Measurements from ENCODE around the gene SLC16A3.
"Not testable (repeated sequence)": the region's sequence is repeated elsewhere in the genome, so short reads cannot be mapped to it uniquely, and the experiment has no call there.

The SLC16A3 gene

GRCh38 chr17:82228842-82229697 is at the start of gene SLC16A3:
TSS of gene SLC16A3 (plus strand) at chr17:82229042. CDS start at chr17:82236009, 6,967 bp downstream.
- DNase-seq (ENCODE audit: low read depth): no peak

- DNase-seq (ENCODE audit: low read depth): no peak
Observed at GRCh38 chr17:82179412-82179811, 49.4 kb upstream of the SLC16A3 start.

- DNase-seq (ENCODE audit: low read depth): no peak
Observed at GRCh38 chr17:82179946-82180475, 48.8 kb upstream of the SLC16A3 start.

- no peak for DNase-seq (ENCODE audit: low read depth)
Observed at GRCh38 chr17:82180776-82181528, 47.9 kb upstream of the SLC16A3 start.

- DNase-seq (ENCODE audit: low read depth): no peak
Observed at GRCh38 chr17:82184761-82185160, 44.1 kb upstream of the SLC16A3 start.

- DNase-seq (ENCODE audit: low read depth): no peak
Observed at GRCh38 chr17:82186221-82186620, 42.6 kb upstream of the SLC16A3 start.

- DNase-seq (ENCODE audit: low read depth): no peak
Observed at GRCh38 chr17:82187500-82187899, 41.3 kb upstream of the SLC16A3 start.

- DNase-seq (ENCODE audit: low read depth): no peak
Observed at GRCh38 chr17:82188001-82188961, 40.6 kb upstream of the SLC16A3 start.

GRCh38 chr17:82193050-82193449 is 35.8 kb upstream of the SLC16A3 start:
- not testable (repeated sequence) for DNase-seq (ENCODE audit: low read depth)

- DNase-seq (ENCODE audit: low read depth): no peak
Observed at GRCh38 chr17:82193520-82194220, 35.2 kb upstream of the SLC16A3 start.

- DNase-seq (ENCODE audit: low read depth): no peak
Observed at GRCh38 chr17:82194765-82195164, 34.1 kb upstream of the SLC16A3 start.

- DNase-seq (ENCODE audit: low read depth): no peak
Observed at GRCh38 chr17:82195675-82196672, 32.9 kb upstream of the SLC16A3 start.

- no peak for DNase-seq (ENCODE audit: low read depth)
Observed at GRCh38 chr17:82198092-82198491, 30.8 kb upstream of the SLC16A3 start.

- DNase-seq (ENCODE audit: low read depth): no peak
Observed at GRCh38 chr17:82199496-82199895, 29.3 kb upstream of the SLC16A3 start.

GRCh38 chr17:82200135-82200534 is 28.7 kb upstream of the SLC16A3 start:
- no peak for DNase-seq (ENCODE audit: low read depth)

GRCh38 chr17:82200743-82201497 is 27.9 kb upstream of the SLC16A3 start:
- DNase-seq (ENCODE audit: low read depth): no peak

GRCh38 chr17:82201498-82201910 is 27.3 kb upstream of the SLC16A3 start:
- no peak for DNase-seq (ENCODE audit: low read depth)

- DNase-seq (ENCODE audit: low read depth): no peak
Observed at GRCh38 chr17:82202981-82203380, 25.9 kb upstream of the SLC16A3 start.

- DNase-seq (ENCODE audit: low read depth): no peak
Observed at GRCh38 chr17:82203920-82204319, 24.9 kb upstream of the SLC16A3 start.

All from GM04504 (cell line).